ENCODE results near the gene MCRS1. TPM values are rescaled to one million over a fixed set of nuclear protein-coding genes. Genes with fewer than 3 reads are reported as not detected.

Gene MCRS1
- polyA plus RNA-seq, 1 donor from 2014 or later, result 109 TPM

GRCh38 chr12:49542592-49543160 lies 25.3 kb downstream of the MCRS1 start:
- no peak overlapping the region for H3K4me3 ChIP-seq (ENCODE audit: low read length)
- no peak for TF ChIP-seq TAF1 (IDR thresholded peaks at IDR 0.05; ENCODE audit: low read depth)
- TF ChIP-seq POLR2AphosphoS5 (IDR thresholded peaks at IDR 0.05), result no peak
- TF ChIP-seq MXI1 (conservative IDR thresholded peaks at IDR 0.05; ENCODE audit: poor library complexity, severe bottlenecking), result no peak
- no peak for TF ChIP-seq RAD21 (conservative IDR thresholded peaks at IDR 0.05)
- TF ChIP-seq EP300 (conservative IDR thresholded peaks at IDR 0.05; ENCODE audit: poor library complexity, severe bottlenecking), result no peak
- no peak for TF ChIP-seq CTCF (IDR thresholded peaks at IDR 0.05; ENCODE audit: poor library complexity, severe bottlenecking)
- TF ChIP-seq SMC3 (conservative IDR thresholded peaks at IDR 0.05; ENCODE audit: poor library complexity), result no peak
- H3K27ac ChIP-seq (ENCODE audit: low read length), result no peak overlapping the region
- H2AFZ ChIP-seq (ENCODE audit: low read depth, low read length), result no peak overlapping the region
- H3K27me3 ChIP-seq (ENCODE audit: insufficient read depth, low read depth, low read length), result peaks cover 64% of the 10 kb centered on the region
- H3K9me2 ChIP-seq (ENCODE audit: insufficient read depth, low read length), result no peaks in the 10 kb centered on the region
- H3K79me2 ChIP-seq (replicated peaks; ENCODE audit: insufficient read depth, low read length), result no peaks in the 10 kb centered on the region
- no peak overlapping the region for H3K4me2 ChIP-seq (ENCODE audit: low read length)
- no peak overlapping the region for H3K9ac ChIP-seq (ENCODE audit: low read length)
- no peaks in the 10 kb centered on the region for H4K20me1 ChIP-seq (ENCODE audit: insufficient read depth)
- no peaks in the 10 kb centered on the region for H3F3A ChIP-seq (ENCODE audit: insufficient read depth, low read length, poor library complexity, severe bottlenecking)
- H3K36me3 ChIP-seq (ENCODE audit: insufficient read depth, low read length), result no peaks in the 10 kb centered on the region
- no peaks in the 10 kb centered on the region for H3K9me3 ChIP-seq (ENCODE audit: low read length)

GRCh38 chr12:49541911-49542505 lies 25.9 kb downstream of the MCRS1 start:
- Histone ChIP-seq H3K9ac (ENCODE audit: low read length) (no peak overlapping the region), H3K27ac (ENCODE audit: low read length) (no peak overlapping the region), H3K79me2 (replicated peaks; ENCODE audit: insufficient read depth, low read length) (no peaks in the 10 kb centered on the region), H3K9me3 (ENCODE audit: low read length) (no peaks in the 10 kb centered on the region), H2AFZ (ENCODE audit: low read depth, low read length) (no peak overlapping the region), H3K4me3 (ENCODE audit: low read length) (no peak overlapping the region), H3F3A (ENCODE audit: insufficient read depth, low read length, poor library complexity, severe bottlenecking) (no peaks in the 10 kb centered on the region), H3K4me2 (ENCODE audit: low read length) (no peak overlapping the region), H3K27me3 (ENCODE audit: insufficient read depth, low read depth, low read length) (peaks cover 70% of the 10 kb centered on the region), H3K9me2 (ENCODE audit: insufficient read depth, low read length) (no peaks in the 10 kb centered on the region), H4K20me1 (ENCODE audit: insufficient read depth) (no peaks in the 10 kb centered on the region), H3K36me3 (ENCODE audit: insufficient read depth, low read length) (no peaks in the 10 kb centered on the region)
- no peak for TF ChIP-seq CTCF (IDR thresholded peaks at IDR 0.05; ENCODE audit: poor library complexity, severe bottlenecking)
- no peak for TF ChIP-seq SMC3 (conservative IDR thresholded peaks at IDR 0.05; ENCODE audit: poor library complexity)
- no peak for TF ChIP-seq MXI1 (conservative IDR thresholded peaks at IDR 0.05; ENCODE audit: poor library complexity, severe bottlenecking)
- no peak for TF ChIP-seq TAF1 (IDR thresholded peaks at IDR 0.05; ENCODE audit: low read depth)
- TF ChIP-seq REST (IDR thresholded peaks at IDR 0.05; ENCODE audit: borderline replicate concordance), result no peak
- TF ChIP-seq POLR2AphosphoS5 (IDR thresholded peaks at IDR 0.05), result no peak
- TF ChIP-seq EP300 (conservative IDR thresholded peaks at IDR 0.05; ENCODE audit: poor library complexity, severe bottlenecking), result no peak

All from neural cell (in vitro differentiated cells).